GM12874 (cell line): ENCODE measurements around the gene IGF1R.

ENCODE experiments used
- TF ChIP-seq, protein P1 (sequence below): IDR thresholded peaks from 2 replicates; pipeline ENCODE4 v1.5.1; 2011; ENCODE audit warnings: low read depth, mild to moderate bottlenecking, control low read depth, low read length, moderate library complexity; ENCODE audit not compliant: insufficient read depth

IGF1R gene

DNA sequence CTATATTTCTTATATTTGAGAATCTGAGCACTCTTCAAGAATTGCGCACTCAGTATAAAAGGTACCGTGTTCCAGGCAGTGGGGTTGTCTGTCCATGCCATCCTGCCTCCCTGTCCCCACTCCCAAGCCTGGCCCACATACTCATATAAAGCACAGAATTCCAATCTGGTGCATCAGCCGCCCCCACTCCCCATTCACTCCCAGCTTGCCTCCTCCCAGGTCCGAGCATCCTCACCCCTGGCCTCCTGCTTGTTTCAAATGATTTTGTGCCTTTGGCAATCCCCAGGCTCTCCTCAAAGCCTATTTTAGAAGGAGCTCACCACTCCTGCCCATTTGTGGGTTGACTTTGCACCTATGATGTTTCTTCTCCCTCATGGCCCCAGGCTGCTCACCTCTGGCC, 22.2 kb upstream of the IGF1R start:
- TF ChIP-seq, protein P1, sequence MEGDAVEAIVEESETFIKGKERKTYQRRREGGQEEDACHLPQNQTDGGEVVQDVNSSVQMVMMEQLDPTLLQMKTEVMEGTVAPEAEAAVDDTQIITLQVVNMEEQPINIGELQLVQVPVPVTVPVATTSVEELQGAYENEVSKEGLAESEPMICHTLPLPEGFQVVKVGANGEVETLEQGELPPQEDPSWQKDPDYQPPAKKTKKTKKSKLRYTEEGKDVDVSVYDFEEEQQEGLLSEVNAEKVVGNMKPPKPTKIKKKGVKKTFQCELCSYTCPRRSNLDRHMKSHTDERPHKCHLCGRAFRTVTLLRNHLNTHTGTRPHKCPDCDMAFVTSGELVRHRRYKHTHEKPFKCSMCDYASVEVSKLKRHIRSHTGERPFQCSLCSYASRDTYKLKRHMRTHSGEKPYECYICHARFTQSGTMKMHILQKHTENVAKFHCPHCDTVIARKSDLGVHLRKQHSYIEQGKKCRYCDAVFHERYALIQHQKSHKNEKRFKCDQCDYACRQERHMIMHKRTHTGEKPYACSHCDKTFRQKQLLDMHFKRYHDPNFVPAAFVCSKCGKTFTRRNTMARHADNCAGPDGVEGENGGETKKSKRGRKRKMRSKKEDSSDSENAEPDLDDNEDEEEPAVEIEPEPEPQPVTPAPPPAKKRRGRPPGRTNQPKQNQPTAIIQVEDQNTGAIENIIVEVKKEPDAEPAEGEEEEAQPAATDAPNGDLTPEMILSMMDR: no peak

DNA sequence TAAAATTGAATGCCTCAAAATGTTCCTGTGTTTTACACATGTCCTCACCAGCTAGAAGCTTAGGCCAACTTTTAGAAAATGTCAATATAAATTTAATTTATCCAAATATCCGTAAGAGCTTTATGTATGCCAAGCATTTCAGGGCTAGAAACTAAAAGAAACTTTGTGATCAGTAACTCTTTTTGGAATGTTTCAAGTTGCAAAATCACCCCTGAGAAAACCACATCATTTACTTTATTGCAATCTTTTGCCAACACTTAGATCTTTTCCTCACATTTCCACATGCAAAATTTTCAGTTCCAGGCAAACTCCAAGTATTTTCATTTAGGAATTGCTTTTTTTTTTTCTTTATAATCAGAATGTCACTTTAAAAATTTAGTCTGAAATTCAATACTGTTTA, 20.1 kb upstream of the IGF1R start:
- TF ChIP-seq, protein P1: no peak

DNA sequence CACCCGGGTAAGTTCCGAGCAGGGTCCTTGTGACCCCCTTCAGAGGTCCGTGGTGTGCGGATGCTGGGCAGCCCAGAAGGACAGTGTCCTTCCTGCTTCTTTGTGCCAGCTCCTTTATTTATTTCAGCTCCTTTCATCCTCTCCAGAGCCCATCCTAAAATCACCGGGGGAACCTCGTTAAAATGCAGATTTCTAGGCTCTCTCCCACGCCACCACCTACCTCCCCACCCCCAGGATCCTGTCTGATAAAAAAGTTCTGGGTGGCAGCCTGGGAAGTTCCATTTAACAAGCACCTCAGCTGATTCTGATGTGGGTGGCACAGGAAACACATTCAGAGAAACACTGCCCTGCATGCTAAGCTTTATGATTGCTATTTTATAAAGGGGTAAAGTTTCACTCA, 12.5 kb upstream of the IGF1R start:
- TF ChIP-seq, protein P1: no peak

DNA sequence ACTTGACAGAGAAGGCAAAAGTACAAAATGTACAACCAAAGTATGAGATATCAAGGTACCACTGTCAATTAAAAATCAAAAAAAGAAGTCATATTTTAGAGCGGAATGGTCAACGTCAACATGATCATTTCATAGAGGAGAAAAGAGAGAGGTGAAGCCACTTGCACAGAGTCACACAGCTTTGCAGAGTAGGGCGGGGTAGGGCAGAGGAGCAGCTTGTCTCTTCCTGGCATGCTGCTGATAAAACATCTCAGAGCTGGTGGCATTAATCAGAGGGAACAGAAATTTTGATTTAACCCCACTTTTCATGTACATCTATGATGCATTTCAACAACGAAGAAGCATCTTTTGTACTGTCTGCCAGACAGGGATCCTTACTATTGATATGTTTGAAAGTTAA, 5.2 kb upstream of the IGF1R start:
- TF ChIP-seq, protein P1: no peak

DNA sequence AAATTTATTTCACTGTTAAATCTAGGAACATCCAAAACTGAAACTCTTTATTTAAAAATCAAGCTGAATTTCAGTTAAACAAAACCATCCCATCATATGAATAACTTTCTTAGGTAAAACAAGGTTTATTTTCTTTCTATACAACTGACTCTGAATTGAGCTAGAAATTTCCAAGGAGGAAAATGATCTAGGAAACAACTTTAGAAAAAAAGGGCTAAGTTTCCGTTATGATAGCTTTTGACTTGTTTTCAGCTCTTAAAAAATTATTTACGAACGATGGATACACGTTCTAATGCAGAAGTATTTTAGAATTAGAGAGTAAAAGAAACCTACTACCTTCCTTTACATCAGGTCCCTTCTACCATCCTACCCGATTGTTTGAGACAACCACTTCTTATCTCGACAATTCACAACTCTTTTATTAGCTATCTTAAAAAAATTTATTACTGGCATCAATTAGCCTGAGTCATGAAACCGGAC, 1.8 kb upstream of the IGF1R start:
- TF ChIP-seq, protein P1: no peak

DNA sequence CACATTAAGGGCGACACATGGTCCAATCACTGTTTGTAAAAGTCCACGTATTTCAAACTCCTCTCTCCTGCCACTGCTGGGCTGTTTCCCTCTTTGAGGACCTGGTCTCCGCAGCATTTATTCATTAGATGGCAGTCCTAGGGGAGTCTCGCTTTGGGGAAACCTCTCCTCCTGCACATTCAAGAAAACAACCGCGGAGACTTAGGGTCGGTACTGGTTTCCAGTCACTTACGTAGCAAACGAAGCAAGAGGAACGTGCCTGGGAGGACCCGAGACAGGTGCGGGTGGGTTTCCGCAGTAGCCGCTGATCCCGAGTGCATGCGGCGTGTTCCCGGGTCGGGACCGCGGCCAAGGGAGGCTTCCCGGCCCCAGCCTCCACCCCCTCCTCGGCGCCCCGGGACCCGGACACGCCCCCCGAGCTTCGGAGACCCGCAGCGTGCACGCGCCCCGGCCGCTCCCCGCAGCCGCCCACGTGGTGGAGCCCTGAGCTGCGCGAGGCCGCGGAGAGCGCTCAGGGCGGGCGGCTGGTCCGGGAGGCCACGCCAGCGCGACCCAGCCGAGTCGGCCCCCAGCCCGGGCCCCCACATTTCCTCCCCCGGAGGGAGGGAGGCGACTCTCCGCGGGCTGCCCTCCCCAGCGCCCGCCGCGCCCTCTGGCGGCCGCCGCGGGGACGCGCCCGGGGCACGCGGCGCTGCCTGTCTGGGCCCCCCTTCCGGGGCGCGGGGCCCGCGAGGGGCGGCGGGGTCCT, 1.1 kb upstream of the IGF1R start:
- TF ChIP-seq, protein P1: peak; percentile 66

DNA sequence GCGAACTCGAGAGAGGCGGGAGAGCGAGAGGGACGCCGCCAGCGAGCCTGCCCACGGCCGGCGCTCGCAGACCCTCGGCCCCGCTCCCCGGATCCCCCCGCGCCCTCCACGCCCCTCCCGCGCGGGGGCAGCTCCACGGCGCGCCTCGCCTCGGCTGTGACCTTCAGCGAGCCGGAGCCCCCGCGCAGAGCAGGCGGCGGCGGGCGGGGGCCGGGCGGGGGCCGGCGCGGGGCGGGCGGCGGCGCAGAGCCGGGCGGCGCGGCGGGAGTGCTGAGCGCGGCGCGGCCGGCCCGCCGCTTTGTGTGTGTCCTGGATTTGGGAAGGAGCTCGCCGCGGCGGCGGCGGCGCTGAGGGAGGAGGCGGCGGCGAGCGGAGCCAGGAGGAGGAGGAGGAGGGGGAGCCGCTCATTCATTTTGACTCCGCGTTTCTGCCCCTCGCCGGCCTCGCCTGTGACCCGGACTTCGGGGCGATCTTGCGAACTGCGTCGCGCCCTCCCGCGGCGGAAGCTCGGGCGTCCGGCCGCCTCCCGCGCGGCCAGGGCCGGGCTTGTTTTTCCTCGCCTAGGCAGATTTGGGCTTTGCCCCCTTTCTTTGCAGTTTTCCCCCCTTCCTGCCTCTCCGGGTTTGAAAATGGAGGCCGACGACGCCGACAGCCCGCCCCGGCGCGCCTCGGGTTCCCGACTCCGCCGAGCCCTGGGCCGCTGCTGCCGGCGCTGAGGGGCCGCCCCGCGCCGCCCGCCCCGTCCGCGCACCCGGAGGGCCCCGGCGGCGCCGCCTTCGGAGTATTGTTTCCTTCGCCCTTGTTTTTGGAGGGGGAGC, 524 bp downstream of the IGF1R start:
- TF ChIP-seq, protein P1: 0 out of 2 replicates have a peak, but pooled peaks have one; percentile 13
